IMR-90 (cell line): ENCODE results near the gene HSD17B4. TPM values are rescaled to one million over a fixed set of nuclear protein-coding genes. Genes with fewer than 3 reads are reported as not detected.

Source experiments
- ATAC-seq: fragments of 200-7000 bp; cut with Tn5 transposase; 2 replicates; pipeline ENCODE4 v1.9.1; 2020; ENCODE audit warnings: low read depth, mild to moderate bottlenecking, moderate library complexity
- BruUV-seq: library from RNA; stranded (reverse); fragments of 400-500 nt; replicated peaks from 2 replicates; lab custom pipeline; 2021; lab: Mats Ljungman, UMichigan
- CTCF ChIA-PET: fragments of 300-600 bp; formaldehyde crosslinking; extraction: SDS; loops from one replicate; lab custom pipeline; 2021; ENCODE audit warnings: antibody characterized with exemption; lab: Yijun Ruan, JAX
- POLR2A ChIA-PET: fragments of 300-600 bp; sonication (Branson Sonifier 250); formaldehyde crosslinking; loops from one replicate; lab custom pipeline; 2022; ENCODE audit warnings: antibody characterized with exemption; ENCODE audit not compliant: unreplicated experiment; lab: Charles Lee
- DNase-seq: peaks from one replicate; pipeline ENCODE4 v3.0.0; 2013
- H2AFZ ChIP-seq: replicated peaks from 2 replicates; pipeline ENCODE3; 2013; ENCODE audit warnings: low read length, mild to moderate bottlenecking; ENCODE audit not compliant: poor library complexity
- H2AK5ac ChIP-seq: 2 replicates; pipeline ENCODE4 v1.6.1; 2013; ENCODE audit warnings: low read depth, low read length, inconsistent platforms
- H2AK9ac ChIP-seq: replicated peaks from 2 replicates; pipeline ENCODE3; 2013; ENCODE audit warnings: mild to moderate bottlenecking, low read depth, low read length, moderate library complexity; ENCODE audit not compliant: poor library complexity
- H2BK120ac ChIP-seq: 2 replicates; pipeline ENCODE4 v1.6.1; 2013; ENCODE audit warnings: low read depth, low read length, inconsistent platforms
- H2BK15ac ChIP-seq: 3 replicates; pipeline ENCODE4 v1.6.1; 2013; ENCODE audit warnings: low read depth, low read length, inconsistent platforms
- H2BK20ac ChIP-seq: 2 replicates; pipeline ENCODE4 v1.6.1; 2013; ENCODE audit warnings: low read depth, mild to moderate bottlenecking, inconsistent platforms, low read length, moderate library complexity
- H2BK5ac ChIP-seq: 2 replicates; pipeline ENCODE4 v1.6.1; 2013; ENCODE audit warnings: mild to moderate bottlenecking, low read depth, low read length, inconsistent platforms; ENCODE audit not compliant: poor library complexity, severe bottlenecking
- H3K14ac ChIP-seq: replicated peaks from 2 replicates; pipeline ENCODE4 v1.6.1; 2013; ENCODE audit warnings: low read depth, low read length, inconsistent platforms
- H3K18ac ChIP-seq: 2 replicates; pipeline ENCODE4 v1.6.1; 2013; ENCODE audit warnings: low read depth, low read length, control low read depth
- H3K23ac ChIP-seq: 2 replicates; pipeline ENCODE4 v1.6.1; 2013; ENCODE audit warnings: low read depth, low read length, inconsistent platforms
- H3K27ac ChIP-seq: 2 replicates; pipeline ENCODE4 v1.5.1; 2013; ENCODE audit warnings: mild to moderate bottlenecking, control low read depth, low read length; ENCODE audit not compliant: insufficient read depth
- H3K27me3 ChIP-seq: 2 replicates; pipeline ENCODE4 v1.6.1; 2013; ENCODE audit warnings: low read length; ENCODE audit not compliant: control insufficient read depth, insufficient read depth
- H3K36me3 ChIP-seq: 2 replicates; pipeline ENCODE4 v1.6.1; 2013; ENCODE audit warnings: low read length, mixed read lengths; ENCODE audit not compliant: control insufficient read depth, insufficient read depth
- H3K4ac ChIP-seq: 2 replicates; pipeline ENCODE4 v1.6.1; 2013; ENCODE audit warnings: low read depth, low read length, inconsistent platforms
- H3K4me1 ChIP-seq: 2 replicates; pipeline ENCODE4 v1.6.1; 2013; ENCODE audit warnings: low read length, mixed read lengths; ENCODE audit not compliant: control insufficient read depth, insufficient read depth
- H3K4me2 ChIP-seq: 2 replicates; pipeline ENCODE4 v1.6.1; 2013; ENCODE audit warnings: low read depth, mild to moderate bottlenecking, control low read depth, low read length, moderate library complexity
- H3K4me3 ChIP-seq: 2 replicates; pipeline ENCODE4 v1.5.1; 2013; ENCODE audit warnings: low read depth, mild to moderate bottlenecking, control low read depth, low read length, moderate library complexity; ENCODE audit not compliant: insufficient read depth
- H3K56ac ChIP-seq: 2 replicates; pipeline ENCODE4 v1.6.1; 2013; ENCODE audit warnings: low read length, inconsistent platforms; ENCODE audit not compliant: insufficient read depth; ENCODE audit errors: extremely low read depth
- H3K79me1 ChIP-seq, 2 experiments: 2 replicates each; pipeline ENCODE4 v1.6.1; 2013; ENCODE audit warnings: low read length in 2 of 2, inconsistent platforms in 1 of 2, low read depth in 1 of 2
- H3K9ac ChIP-seq: 2 replicates; pipeline ENCODE4 v1.6.1; 2013; ENCODE audit warnings: low read depth, low read length, control low read depth
- H3K9me1 ChIP-seq: 2 replicates; pipeline ENCODE4 v1.6.1; 2013; ENCODE audit warnings: low read length, inconsistent platforms; ENCODE audit not compliant: insufficient read depth
- H3K9me3 ChIP-seq: 2 replicates; pipeline ENCODE4 v1.6.1; 2013; ENCODE audit warnings: low read length; ENCODE audit not compliant: control insufficient read depth, insufficient read depth
- H4K20me1 ChIP-seq: 2 replicates; pipeline ENCODE4 v1.6.1; 2013; ENCODE audit warnings: low read length, inconsistent platforms; ENCODE audit not compliant: insufficient read depth
- H4K5ac ChIP-seq: 2 replicates; pipeline ENCODE4 v1.6.1; 2013; ENCODE audit warnings: mild to moderate bottlenecking, low read depth, low read length, control low read depth
- H4K8ac ChIP-seq, 2 experiments: 2 replicates each; pipeline ENCODE4 v1.6.1; 2013; ENCODE audit warnings: low read depth in 2 of 2, low read length in 2 of 2, control low read depth in 1 of 2, inconsistent platforms in 1 of 2
- H4K91ac ChIP-seq: 2 replicates; pipeline ENCODE4 v1.6.1; 2013; ENCODE audit warnings: low read depth, low read length, inconsistent platforms; ENCODE audit not compliant: insufficient read depth
- BHLHE40 ChIP-seq: fragments of 150-350 bp; IDR thresholded peaks from 2 replicates; pipeline ENCODE4 v1.6.1; 2016; ENCODE audit warnings: mild to moderate bottlenecking, low read depth, low read length
- CEBPB ChIP-seq: IDR thresholded peaks from 2 replicates; pipeline ENCODE4 v1.6.1; 2012; ENCODE audit warnings: low read depth, low read length, improper control_type of control experiment
- CHD1 ChIP-seq: IDR thresholded peaks from 2 replicates; pipeline ENCODE4 v1.6.1; 2012; ENCODE audit warnings: low read depth, low read length, improper control_type of control experiment
- ELK1 ChIP-seq: fragments of 150-350 bp; IDR thresholded peaks from 2 replicates; pipeline ENCODE4 v1.6.1; 2016; ENCODE audit warnings: low read depth, mild to moderate bottlenecking, low read length, moderate library complexity, borderline replicate concordance
- MAFK ChIP-seq: IDR thresholded peaks from 2 replicates; pipeline ENCODE4 v1.6.1; 2012; ENCODE audit warnings: low read depth, low read length, improper control_type of control experiment
- MAZ ChIP-seq: IDR thresholded peaks from 2 replicates; pipeline ENCODE4 v1.6.1; 2012; ENCODE audit warnings: low read depth, mild to moderate bottlenecking, low read length, improper control_type of control experiment, moderate library complexity, borderline replicate concordance
- RAD21 ChIP-seq: IDR thresholded peaks from 2 replicates; pipeline ENCODE4 v1.6.1; 2012; ENCODE audit warnings: low read length, improper control_type of control experiment
- RCOR1 ChIP-seq: IDR thresholded peaks from 2 replicates; pipeline ENCODE4 v1.6.1; 2012; ENCODE audit warnings: mild to moderate bottlenecking, low read length, improper control_type of control experiment; ENCODE audit not compliant: insufficient replicate concordance
- RFX5 ChIP-seq: IDR thresholded peaks from 2 replicates; pipeline ENCODE4 v1.8.0; 2012; ENCODE audit warnings: low read depth, mild to moderate bottlenecking, low read length, moderate library complexity
- SMC3 ChIP-seq: fragments of 150-350 bp; IDR thresholded peaks from 2 replicates; pipeline ENCODE4 v1.6.1; 2016; ENCODE audit warnings: low read depth, mild to moderate bottlenecking, antibody characterized with exemption, low read length, moderate library complexity
- USF2 ChIP-seq: fragments of 150-350 bp; IDR thresholded peaks from 2 replicates; pipeline ENCODE4 v1.6.1; 2017; ENCODE audit warnings: mild to moderate bottlenecking, antibody characterized with exemption, low read length, low read depth
- WGBS, 2 experiments: methylation state at CpG; one replicate each; pipeline versions ENCODE4 v1.1.5 to v1.1.7; 2013; ENCODE audit warnings: missing lambda C conversion rate in 2 of 2; ENCODE audit not compliant: insufficient read length in 1 of 2; ENCODE audit errors: extremely low coverage in 2 of 2; 5-methylcytosine and 5-hydroxymethylcytosine counted together
- dilution Hi-C: fragments of 300-500 bp; cut with HindIII; formaldehyde crosslinking; loops from one replicate; pipeline ENCODE4 v1.14.3; 2018; ENCODE audit warnings: low sequenced_read_pairs; ENCODE audit not compliant: unreplicated experiment
- in situ Hi-C: fragments of 300-500 bp; cut with MboI; formaldehyde crosslinking; loops from 3 replicates; pipeline ENCODE4 v1.14.3; 2019; ENCODE audit warnings: low sequenced_read_pairs, inconsistent platforms, mixed read lengths
- intact Hi-C: fragments of 100-400 bp; cut with micrococcal nuclease; formaldehyde crosslinking; loops from 2 replicates; pipeline ENCODE4 v1.10.0; 2022
- polyA plus RNA-seq, 3 experiments: library from polyadenylated mRNA; depleted of rRNA; stranded (reverse); fragments of >200 nt; gene quantifications; 2 replicates each; pipeline ENCODE4 v1.2.3, GENCODE V29; 2012; ENCODE audit warnings: low replicate concordance in 1 of 3
- total RNA-seq: library from RNA; depleted of rRNA; stranded (reverse); fragments of >200 nt; gene quantifications from 2 replicates; pipeline ENCODE4 v1.2.3, GENCODE V29; 2012

The HSD17B4 gene
- total and polyA plus RNA-seq, 2 of the 4 experiments (the other 2 are of a cell fraction): 95.1 to 154 TPM

GRCh38 chr5:119468286-119468685, 16.0 kb downstream of the HSD17B4 start:
- Histone ChIP-seq H3K18ac (no peak overlapping the region), H4K20me1 (0 out of 2 replicates have a peak, but pooled peaks cover 3% of the 10 kb centered on the region), H3K14ac (no peak overlapping the region), H3K79me1 (peaks cover 10 to 12% of the 10 kb centered on the region in 2 experiments; a peak in 3 of 4 replicates), H3K9me1 (no peaks in the 10 kb centered on the region), H2BK120ac (no peak overlapping the region), H2BK5ac (no peak overlapping the region), H3K4me2 (no peak overlapping the region), H3K4me3 (no peak overlapping the region), H3K36me3 (no peaks in the 10 kb centered on the region), H2AK9ac (no peak overlapping the region), H3K56ac (no peak overlapping the region), H3K27me3 (no peaks in the 10 kb centered on the region), H3K9ac (no peak overlapping the region), H3K23ac (no peak overlapping the region), H3K4me1 (no peaks in the 10 kb centered on the region), H2AK5ac (no peak overlapping the region), H4K5ac (no peak overlapping the region), H4K8ac (no peak overlapping the region), H3K4ac (no peak overlapping the region), H3K27ac (no peak overlapping the region), H2AFZ (no peak overlapping the region), H2BK15ac (no peak overlapping the region), H3K9me3 (peaks cover 3% of the 10 kb centered on the region; the same call in 1 of the 2 replicates), H2BK20ac (no peak overlapping the region), H4K91ac (no peak overlapping the region)
- intact Hi-C loops (no loop called here), dilution Hi-C loops (no loop called here), in situ Hi-C loops (no loop called here)
- no peak for ATAC-seq
- ChIA-PET CTCF (interaction anchor here (0.6 kb wide), 2 partner anchors 68 to 390 kb away, joined by 3 read pairs; no protein-coding TSS in a partner anchor), POLR2A (no interaction called here)
- WGBS, 2 experiments: no CpG with 5 or more reads among the region's 1 CpG
- TF ChIP-seq RAD21 (no peak), MAZ (no peak), MAFK (no peak), CHD1 (no peak), SMC3 (no peak), CEBPB (no peak), RFX5 (no peak), USF2 (no peak), RCOR1 (no peak), ELK1 (no peak), BHLHE40 (no peak)
- no peak for DNase-seq
- BruUV-seq: no TSS peak
